ENCODE data around the gene SLC10A6. TPM values are rescaled to one million over a fixed set of nuclear protein-coding genes. Genes with fewer than 3 reads are reported as not detected.

SLC10A6 gene
- total RNA-seq, 2 donors from 2014 or later = 0.32 TPM; not detected in 1

DNA sequence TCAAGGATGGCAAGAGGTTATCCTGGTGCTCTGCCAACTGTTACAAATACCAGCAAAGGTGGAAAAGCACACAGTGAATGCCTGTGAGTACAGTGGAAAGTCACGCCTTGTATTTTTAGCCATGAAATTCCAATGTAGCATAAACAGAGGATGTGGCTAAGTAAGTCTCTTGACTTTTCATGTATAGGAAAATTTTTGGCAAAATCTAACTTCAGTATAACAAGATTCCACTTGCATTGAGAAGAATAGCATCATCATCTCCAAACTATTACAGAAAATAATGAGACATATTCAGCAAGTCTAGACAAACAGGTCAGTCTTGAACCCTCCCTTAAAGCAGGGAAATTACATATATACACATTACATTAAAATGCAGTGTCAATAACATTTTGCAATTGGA is 7.9 kb downstream of the SLC10A6 start:
- WGBS = 93% methylated on average over 1 of the region's 1 CpG
- Histone ChIP-seq H3K4me1 (replicated peaks) (no peaks in the 10 kb centered on the region), H3K4me3 (no peak overlapping the region), H3K9me3 (no peaks in the 10 kb centered on the region), H3K27me3 (replicated peaks; ENCODE audit: insufficient read depth) (no peaks in the 10 kb centered on the region), H3K36me3 (no peaks in the 10 kb centered on the region), H3K27ac (no peak overlapping the region)
- DNase-seq (ENCODE audit: low spot score) = no peak
- intact Hi-C loops (cut with DNase I) = no loop called here
- TF ChIP-seq POLR2A (IDR thresholded peaks at IDR 0.05) (no peak), POLR2AphosphoS5 (IDR thresholded peaks at IDR 0.05) (no peak)
- TF ChIP-seq, protein P1, sequence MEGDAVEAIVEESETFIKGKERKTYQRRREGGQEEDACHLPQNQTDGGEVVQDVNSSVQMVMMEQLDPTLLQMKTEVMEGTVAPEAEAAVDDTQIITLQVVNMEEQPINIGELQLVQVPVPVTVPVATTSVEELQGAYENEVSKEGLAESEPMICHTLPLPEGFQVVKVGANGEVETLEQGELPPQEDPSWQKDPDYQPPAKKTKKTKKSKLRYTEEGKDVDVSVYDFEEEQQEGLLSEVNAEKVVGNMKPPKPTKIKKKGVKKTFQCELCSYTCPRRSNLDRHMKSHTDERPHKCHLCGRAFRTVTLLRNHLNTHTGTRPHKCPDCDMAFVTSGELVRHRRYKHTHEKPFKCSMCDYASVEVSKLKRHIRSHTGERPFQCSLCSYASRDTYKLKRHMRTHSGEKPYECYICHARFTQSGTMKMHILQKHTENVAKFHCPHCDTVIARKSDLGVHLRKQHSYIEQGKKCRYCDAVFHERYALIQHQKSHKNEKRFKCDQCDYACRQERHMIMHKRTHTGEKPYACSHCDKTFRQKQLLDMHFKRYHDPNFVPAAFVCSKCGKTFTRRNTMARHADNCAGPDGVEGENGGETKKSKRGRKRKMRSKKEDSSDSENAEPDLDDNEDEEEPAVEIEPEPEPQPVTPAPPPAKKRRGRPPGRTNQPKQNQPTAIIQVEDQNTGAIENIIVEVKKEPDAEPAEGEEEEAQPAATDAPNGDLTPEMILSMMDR (IDR thresholded peaks at IDR 0.05) = no peak

DNA sequence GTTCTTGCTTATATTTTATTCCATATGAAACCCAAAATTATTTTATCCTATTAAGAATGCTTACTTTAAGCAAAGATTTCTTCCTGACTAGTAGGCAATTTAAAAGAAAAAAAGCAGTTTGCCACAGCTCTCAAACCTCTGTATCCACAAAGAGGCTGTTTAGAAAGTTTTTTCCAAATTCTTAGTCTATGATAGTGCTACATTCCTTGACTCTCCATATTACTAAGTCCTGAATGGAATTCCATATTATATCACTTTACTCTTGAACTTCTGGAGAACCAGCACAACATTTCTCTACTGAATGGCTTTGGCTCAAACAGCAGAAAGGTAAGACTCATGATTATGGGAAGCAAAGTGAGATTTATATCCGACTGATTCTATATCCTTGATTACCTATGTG is 8.3 kb downstream of the SLC10A6 start:
- TF ChIP-seq POLR2AphosphoS5 (IDR thresholded peaks at IDR 0.05) (no peak), POLR2A (IDR thresholded peaks at IDR 0.05) (no peak)
- TF ChIP-seq, protein P1 (IDR thresholded peaks at IDR 0.05) = no peak
- Histone ChIP-seq H3K9me3 (no peaks in the 10 kb centered on the region), H3K27me3 (replicated peaks; ENCODE audit: insufficient read depth) (no peaks in the 10 kb centered on the region), H3K36me3 (no peaks in the 10 kb centered on the region), H3K27ac (no peak overlapping the region), H3K4me1 (replicated peaks) (no peaks in the 10 kb centered on the region), H3K4me3 (no peak overlapping the region)
- intact Hi-C loops (cut with DNase I) = no loop called here
- DNase-seq (ENCODE audit: low spot score) = no peak
- 92% methylated on average over 1 of the region's 1 CpG for WGBS

DNA sequence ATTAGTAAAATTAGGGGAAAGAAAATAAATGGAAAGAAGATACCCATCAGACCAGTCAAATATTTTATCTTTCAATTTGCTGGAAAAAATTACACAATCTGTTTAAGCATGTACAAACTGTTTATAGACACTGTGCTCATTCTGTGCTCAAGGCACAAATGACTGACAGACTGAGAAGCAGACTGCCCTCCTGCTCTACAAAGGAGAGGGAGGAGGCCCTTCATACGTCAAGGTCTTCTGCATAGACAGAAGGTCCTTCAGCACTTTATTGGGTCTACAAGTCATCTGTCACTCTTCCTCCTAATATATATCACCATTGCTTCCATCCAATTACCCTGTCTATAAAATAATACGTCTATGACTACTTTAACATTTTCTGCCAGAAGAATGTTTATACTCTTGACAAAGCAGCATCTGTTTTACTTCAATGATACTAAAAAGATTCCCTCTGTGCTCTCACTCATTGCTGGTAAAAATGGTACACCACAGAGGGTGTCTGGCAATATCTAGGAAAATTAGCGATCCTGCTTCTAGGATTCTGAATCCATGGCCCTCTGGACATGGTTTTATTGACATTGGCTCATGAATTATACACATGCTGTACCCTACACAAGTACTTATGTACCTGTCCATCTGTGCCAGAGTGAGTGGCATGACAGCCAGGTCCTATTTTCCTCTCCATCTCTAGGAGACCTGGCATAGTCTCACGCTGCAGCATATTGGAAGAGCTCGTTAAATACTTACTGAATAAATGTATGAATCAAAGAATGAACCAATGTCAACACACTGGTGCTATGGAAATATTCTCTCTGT is 11.3 kb downstream of the SLC10A6 start:
- WGBS = 51% methylated on average over 5 of the region's 5 CpGs
- intact Hi-C loops (cut with DNase I) = no loop called here
- H3K27me3 ChIP-seq (replicated peaks; ENCODE audit: insufficient read depth) = no peaks in the 10 kb centered on the region
- DNase-seq (ENCODE audit: low spot score) = no peak
- H3K4me1 ChIP-seq (replicated peaks) = no peaks in the 10 kb centered on the region
- H3K4me3 ChIP-seq = no peak overlapping the region
- H3K27ac ChIP-seq = no peak overlapping the region
- H3K9me3 ChIP-seq = no peaks in the 10 kb centered on the region
- TF ChIP-seq, protein P1 (IDR thresholded peaks at IDR 0.05) = no peak
- TF ChIP-seq POLR2AphosphoS5 (IDR thresholded peaks at IDR 0.05) = no peak
- TF ChIP-seq POLR2A (IDR thresholded peaks at IDR 0.05) = no peak
- no peaks in the 10 kb centered on the region for H3K36me3 ChIP-seq

DNA sequence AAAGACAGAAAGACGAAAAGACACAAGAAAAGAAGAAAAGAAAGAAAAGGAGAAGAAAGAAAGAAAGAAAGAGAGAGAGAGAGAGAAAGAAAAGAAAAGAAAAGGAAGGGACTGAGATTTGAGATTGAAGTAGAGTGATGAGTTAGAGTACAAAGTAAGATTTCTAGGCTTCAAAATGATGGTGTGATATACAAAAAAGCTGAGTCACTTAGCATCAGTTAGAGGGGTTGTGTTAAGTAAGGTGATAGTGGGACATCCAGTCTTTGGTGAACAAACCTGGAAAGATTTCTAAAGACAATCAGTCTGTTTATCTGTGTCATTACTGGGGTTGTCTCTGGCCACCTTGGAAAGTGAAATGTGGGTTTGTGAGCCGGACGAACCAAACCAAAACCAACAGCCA is 13.5 kb downstream of the SLC10A6 start:
- Histone ChIP-seq H3K9me3 (no peaks in the 10 kb centered on the region), H3K4me3 (no peak overlapping the region), H3K27me3 (replicated peaks; ENCODE audit: insufficient read depth) (no peaks in the 10 kb centered on the region), H3K27ac (no peak overlapping the region), H3K36me3 (no peaks in the 10 kb centered on the region), H3K4me1 (replicated peaks) (no peaks in the 10 kb centered on the region)
- intact Hi-C loops (cut with DNase I) = no loop called here
- 89% methylated on average over 3 of the region's 3 CpGs for WGBS
- TF ChIP-seq, protein P1 (IDR thresholded peaks at IDR 0.05) = no peak
- TF ChIP-seq POLR2AphosphoS5 (IDR thresholded peaks at IDR 0.05) = no peak
- TF ChIP-seq POLR2A (IDR thresholded peaks at IDR 0.05) = no peak
- DNase-seq (ENCODE audit: low spot score) = no peak

DNA sequence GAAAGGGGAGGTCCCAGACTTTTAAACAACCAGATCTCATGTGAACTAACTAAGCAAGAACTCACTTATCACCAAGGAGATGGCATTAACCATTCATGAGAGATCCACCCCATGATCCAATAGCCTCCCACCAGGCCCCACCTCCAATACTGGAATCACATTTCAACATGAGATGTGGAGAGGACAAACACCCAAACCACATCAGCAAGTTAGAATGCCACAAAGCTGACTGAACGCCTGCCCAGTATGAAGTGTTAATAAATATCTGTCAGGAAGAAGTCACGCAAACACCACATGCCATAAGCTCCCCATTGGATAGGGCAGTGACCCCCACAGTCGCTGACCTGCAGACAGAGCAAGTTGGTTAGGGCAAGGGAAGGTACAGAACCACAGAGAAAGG is 14.3 kb downstream of the SLC10A6 start:
- TF ChIP-seq POLR2AphosphoS5 (IDR thresholded peaks at IDR 0.05) = no peak
- TF ChIP-seq POLR2A (IDR thresholded peaks at IDR 0.05) = no peak
- TF ChIP-seq, protein P1 (IDR thresholded peaks at IDR 0.05) = no peak
- WGBS = 83% methylated on average over 3 of the region's 3 CpGs
- Histone ChIP-seq H3K4me1 (replicated peaks) (no peaks in the 10 kb centered on the region), H3K27me3 (replicated peaks; ENCODE audit: insufficient read depth) (no peaks in the 10 kb centered on the region), H3K27ac (no peak overlapping the region), H3K4me3 (no peak overlapping the region), H3K36me3 (no peaks in the 10 kb centered on the region), H3K9me3 (no peaks in the 10 kb centered on the region)
- DNase-seq (ENCODE audit: low spot score) = no peak
- intact Hi-C loops (cut with DNase I) = no loop called here
